ENCODE measurements around the gene XRCC5.

DNA sequence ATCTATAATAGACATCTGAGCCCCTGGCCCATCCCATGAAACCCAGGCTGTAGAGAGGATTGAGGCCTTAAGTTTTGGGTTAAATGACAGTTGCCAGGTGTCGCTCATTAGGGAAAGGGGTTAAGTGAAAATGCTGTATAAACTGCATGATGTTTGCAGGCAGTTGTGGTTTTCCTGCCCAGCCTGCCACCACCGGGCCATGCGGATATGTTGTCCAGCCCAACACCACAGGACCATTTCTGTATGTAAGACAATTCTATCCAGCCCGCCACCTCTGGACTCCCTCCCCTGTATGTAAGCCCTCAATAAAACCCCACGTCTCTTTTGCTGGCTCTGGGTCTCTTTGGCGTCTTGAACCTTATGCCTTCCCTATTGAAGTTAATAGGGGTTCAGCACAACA is 110.7 kb downstream of the XRCC5 start:
- TF ChIP-seq, protein P1, sequence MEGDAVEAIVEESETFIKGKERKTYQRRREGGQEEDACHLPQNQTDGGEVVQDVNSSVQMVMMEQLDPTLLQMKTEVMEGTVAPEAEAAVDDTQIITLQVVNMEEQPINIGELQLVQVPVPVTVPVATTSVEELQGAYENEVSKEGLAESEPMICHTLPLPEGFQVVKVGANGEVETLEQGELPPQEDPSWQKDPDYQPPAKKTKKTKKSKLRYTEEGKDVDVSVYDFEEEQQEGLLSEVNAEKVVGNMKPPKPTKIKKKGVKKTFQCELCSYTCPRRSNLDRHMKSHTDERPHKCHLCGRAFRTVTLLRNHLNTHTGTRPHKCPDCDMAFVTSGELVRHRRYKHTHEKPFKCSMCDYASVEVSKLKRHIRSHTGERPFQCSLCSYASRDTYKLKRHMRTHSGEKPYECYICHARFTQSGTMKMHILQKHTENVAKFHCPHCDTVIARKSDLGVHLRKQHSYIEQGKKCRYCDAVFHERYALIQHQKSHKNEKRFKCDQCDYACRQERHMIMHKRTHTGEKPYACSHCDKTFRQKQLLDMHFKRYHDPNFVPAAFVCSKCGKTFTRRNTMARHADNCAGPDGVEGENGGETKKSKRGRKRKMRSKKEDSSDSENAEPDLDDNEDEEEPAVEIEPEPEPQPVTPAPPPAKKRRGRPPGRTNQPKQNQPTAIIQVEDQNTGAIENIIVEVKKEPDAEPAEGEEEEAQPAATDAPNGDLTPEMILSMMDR (IDR thresholded peaks at IDR 0.05): no peak
- TF ChIP-seq EP300 (IDR thresholded peaks at IDR 0.05): no peak
